Measurements from ENCODE around the gene AIM2.

GRCh38 chr1:159079525-159079924 is 3.0 kb upstream of the AIM2 start:
- TF ChIP-seq, protein P1, sequence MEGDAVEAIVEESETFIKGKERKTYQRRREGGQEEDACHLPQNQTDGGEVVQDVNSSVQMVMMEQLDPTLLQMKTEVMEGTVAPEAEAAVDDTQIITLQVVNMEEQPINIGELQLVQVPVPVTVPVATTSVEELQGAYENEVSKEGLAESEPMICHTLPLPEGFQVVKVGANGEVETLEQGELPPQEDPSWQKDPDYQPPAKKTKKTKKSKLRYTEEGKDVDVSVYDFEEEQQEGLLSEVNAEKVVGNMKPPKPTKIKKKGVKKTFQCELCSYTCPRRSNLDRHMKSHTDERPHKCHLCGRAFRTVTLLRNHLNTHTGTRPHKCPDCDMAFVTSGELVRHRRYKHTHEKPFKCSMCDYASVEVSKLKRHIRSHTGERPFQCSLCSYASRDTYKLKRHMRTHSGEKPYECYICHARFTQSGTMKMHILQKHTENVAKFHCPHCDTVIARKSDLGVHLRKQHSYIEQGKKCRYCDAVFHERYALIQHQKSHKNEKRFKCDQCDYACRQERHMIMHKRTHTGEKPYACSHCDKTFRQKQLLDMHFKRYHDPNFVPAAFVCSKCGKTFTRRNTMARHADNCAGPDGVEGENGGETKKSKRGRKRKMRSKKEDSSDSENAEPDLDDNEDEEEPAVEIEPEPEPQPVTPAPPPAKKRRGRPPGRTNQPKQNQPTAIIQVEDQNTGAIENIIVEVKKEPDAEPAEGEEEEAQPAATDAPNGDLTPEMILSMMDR (IDR thresholded peaks at IDR 0.05): no peak
- TF ChIP-seq POLR2AphosphoS5 (IDR thresholded peaks at IDR 0.05; ENCODE audit: low read depth, low read length) (no peak), REST (IDR thresholded peaks at IDR 0.05; ENCODE audit: insufficient read depth in 1 of 2, low read depth in 2 of 2, low read length in 1 of 2) (no peak)
